ENCODE data around the gene CCRL2. TPM values are rescaled to one million over a fixed set of nuclear protein-coding genes. Genes with fewer than 3 reads are reported as not detected.

CCRL2 gene
- polyA plus RNA-seq, 4 donors: 10.7 to 13.9 (median 12.2) TPM

DNA sequence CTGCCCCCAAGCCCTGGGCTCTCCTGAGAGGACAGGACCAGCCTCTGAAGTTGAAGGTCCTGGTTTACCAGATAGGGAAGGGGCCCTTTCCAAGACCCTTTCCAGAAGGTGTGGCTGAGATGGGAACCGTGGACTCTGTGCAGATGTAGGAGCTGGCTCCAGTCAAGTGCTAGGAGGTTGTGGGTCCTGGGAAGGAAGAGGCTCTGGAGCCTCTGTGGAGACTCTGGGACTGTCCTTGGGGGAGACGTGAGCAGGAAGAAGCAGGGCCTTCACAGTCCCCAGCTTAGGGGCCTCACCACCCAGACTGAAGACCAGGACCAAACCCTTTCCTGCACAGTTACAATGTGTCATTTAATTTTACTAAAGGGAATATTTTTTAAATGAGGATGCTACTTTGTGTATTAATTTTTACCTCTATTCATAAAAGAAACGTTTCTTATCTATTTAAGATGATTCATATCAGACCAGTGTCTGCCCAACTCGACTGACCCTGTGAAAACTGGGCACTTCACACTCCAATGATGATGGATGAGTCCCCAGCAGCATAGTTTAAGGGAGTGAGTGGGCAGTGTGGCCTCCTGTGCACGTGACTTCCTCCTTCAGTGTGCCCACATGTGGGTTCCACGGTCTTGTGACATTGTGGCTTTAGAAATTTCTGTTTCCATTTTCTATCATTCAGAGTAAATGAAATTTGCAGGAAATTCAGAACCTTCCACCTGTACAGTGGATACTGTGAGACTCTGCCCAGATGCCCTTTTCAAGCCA is 11.1 kb upstream of the CCRL2 start:
- H3K9me3 ChIP-seq (ENCODE audit: control insufficient read depth in 2 of 2, insufficient read depth in 1 of 2, low read depth in 1 of 2, low read length in 1 of 2): no peaks in the 10 kb centered on the region
- H3K4me1 ChIP-seq (ENCODE audit: control insufficient read depth in 3 of 3, insufficient read depth in 2 of 3, low read depth in 1 of 3, low read length in 2 of 3): peaks cover 0 to 16% (median 5%) of the 10 kb centered on the region in 3 donors
- WGBS, 3 donors: 53 to 61% (median 61%) methylated on average over 6 of the region's 6 CpGs
- no peak for DNase-seq
- peak overlapping the region in 1 of 3 donors; percentile 25 for H3K27ac ChIP-seq (ENCODE audit: low read depth in 1 of 3, low read length in 2 of 3)
- H3K4me3 ChIP-seq (ENCODE audit: low read depth in 1 of 3, low read length in 3 of 3): no peak overlapping the region
- FAIRE-seq: no peak
- peaks cover 0 to 2% (median 0%) of the 10 kb centered on the region in 3 donors for H3K36me3 ChIP-seq (ENCODE audit: control insufficient read depth in 3 of 3, insufficient read depth in 2 of 3, low read depth in 1 of 3, low read length in 3 of 3)
- no peaks in the 10 kb centered on the region for H3K27me3 ChIP-seq (ENCODE audit: control insufficient read depth in 3 of 3, insufficient read depth in 3 of 3, low read length in 3 of 3)

DNA sequence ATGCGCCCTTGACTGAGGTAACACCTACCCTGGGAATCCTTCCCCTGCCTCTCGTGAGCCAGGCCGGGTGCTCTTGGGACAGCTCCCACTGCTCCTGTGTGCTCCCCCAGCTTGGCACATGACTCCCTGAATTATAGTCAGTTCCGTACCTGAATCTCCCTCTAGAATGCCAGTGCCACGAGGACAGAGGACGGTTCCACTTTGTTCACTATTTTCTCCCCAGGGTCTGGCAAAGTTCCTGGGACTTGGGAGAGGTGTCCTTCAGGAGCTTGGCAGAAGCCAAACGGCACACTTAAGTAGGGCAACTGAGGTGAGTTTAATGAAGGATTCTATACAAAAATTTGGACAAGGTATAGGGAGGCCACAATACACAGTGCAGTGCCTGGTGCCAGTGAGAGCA is 9.9 kb upstream of the CCRL2 start:
- H3K9me3 ChIP-seq (ENCODE audit: control insufficient read depth in 2 of 2, insufficient read depth in 1 of 2, low read depth in 1 of 2, low read length in 1 of 2): no peaks in the 10 kb centered on the region
- H3K4me3 ChIP-seq (ENCODE audit: low read depth in 1 of 3, low read length in 3 of 3): no peak overlapping the region
- no peaks in the 10 kb centered on the region for H3K27me3 ChIP-seq (ENCODE audit: control insufficient read depth in 3 of 3, insufficient read depth in 3 of 3, low read length in 3 of 3)
- DNase-seq (no peak), FAIRE-seq (no peak)
- WGBS, 3 donors: 92 to 95% (median 93%) methylated on average over 7 of the region's 7 CpGs
- H3K27ac ChIP-seq (ENCODE audit: low read depth in 1 of 3, low read length in 2 of 3): no peak overlapping the region
- H3K36me3 ChIP-seq (ENCODE audit: control insufficient read depth in 3 of 3, insufficient read depth in 2 of 3, low read depth in 1 of 3, low read length in 3 of 3): peaks cover 0 to 2% (median 0%) of the 10 kb centered on the region in 3 donors
- H3K4me1 ChIP-seq (ENCODE audit: control insufficient read depth in 3 of 3, insufficient read depth in 2 of 3, low read depth in 1 of 3, low read length in 2 of 3): peaks cover 0 to 16% (median 5%) of the 10 kb centered on the region in 3 donors

DNA sequence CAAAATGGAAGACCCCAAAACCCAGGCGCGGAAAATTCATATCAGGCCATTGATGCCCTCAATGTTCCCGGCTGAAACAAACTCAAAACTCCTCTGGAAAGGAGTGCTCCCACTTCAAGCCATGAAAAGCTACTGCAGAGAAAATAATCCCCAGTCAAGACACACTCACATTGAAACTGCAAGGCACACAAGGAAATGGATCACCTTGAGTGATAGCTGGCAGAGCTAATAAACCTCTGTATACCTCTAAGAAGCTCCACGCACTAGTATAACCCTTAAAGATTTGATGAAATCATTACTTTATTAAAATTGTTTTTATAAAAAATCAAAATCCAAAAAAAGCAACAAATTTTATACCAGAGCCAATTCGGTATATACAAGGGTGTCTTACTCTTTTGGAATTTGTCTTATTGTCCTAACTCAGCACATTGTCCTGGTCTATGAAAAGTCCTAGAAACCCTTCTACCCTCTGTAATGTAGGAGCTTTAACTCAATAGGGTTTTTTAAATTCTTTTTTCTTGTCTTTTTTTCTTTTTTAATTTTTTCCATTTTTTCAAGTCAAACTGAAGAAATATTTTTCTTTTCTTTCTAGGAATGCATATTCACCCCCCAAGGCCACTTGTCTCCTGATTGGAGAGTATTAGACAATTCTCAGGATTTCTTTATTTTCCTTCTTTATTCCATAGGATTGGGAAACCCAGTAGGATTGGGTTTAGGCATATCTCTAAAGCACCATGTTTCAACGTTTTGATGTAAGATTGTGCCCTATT is 8.7 kb upstream of the CCRL2 start:
- Histone ChIP-seq H3K27ac (ENCODE audit: low read depth in 1 of 3, low read length in 2 of 3) (no peak overlapping the region), H3K9me3 (ENCODE audit: control insufficient read depth in 2 of 2, insufficient read depth in 1 of 2, low read depth in 1 of 2, low read length in 1 of 2) (no peaks in the 10 kb centered on the region), H3K4me3 (ENCODE audit: low read depth in 1 of 3, low read length in 3 of 3) (no peak overlapping the region), H3K4me1 (ENCODE audit: control insufficient read depth in 3 of 3, insufficient read depth in 2 of 3, low read depth in 1 of 3, low read length in 2 of 3) (peaks cover 0 to 16% (median 5%) of the 10 kb centered on the region in 3 donors), H3K36me3 (ENCODE audit: control insufficient read depth in 3 of 3, insufficient read depth in 2 of 3, low read depth in 1 of 3, low read length in 3 of 3) (no peaks in the 10 kb centered on the region), H3K27me3 (ENCODE audit: control insufficient read depth in 3 of 3, insufficient read depth in 3 of 3, low read length in 3 of 3) (no peaks in the 10 kb centered on the region)
- DNase-seq (no peak), FAIRE-seq (no peak)
- 92 to 96% (median 95%) methylated on average over 6 of the region's 6 CpGs for WGBS, 3 donors

DNA sequence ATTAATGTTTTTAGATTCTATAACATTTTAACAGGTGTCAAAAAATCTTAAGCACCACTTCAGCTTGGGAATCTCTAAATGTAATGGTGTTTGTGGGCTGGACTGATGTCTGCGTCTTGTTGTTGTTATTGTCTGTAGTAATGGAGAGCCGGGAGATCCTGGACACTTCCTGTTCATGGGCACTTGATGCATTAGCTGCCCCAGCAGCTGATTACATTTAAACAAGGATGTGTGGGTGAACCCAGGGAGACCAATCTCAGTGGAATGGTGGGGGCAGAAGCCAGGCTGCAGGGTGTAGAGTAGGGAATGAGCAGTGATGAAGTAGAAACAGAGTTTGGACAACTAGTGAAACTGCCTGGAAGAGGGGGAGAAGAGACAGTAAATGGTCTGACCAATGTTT is 8.0 kb upstream of the CCRL2 start:
- DNase-seq (no peak), FAIRE-seq (no peak)
- H3K36me3 ChIP-seq (ENCODE audit: control insufficient read depth in 3 of 3, insufficient read depth in 2 of 3, low read depth in 1 of 3, low read length in 3 of 3): no peaks in the 10 kb centered on the region
- WGBS, 3 donors: 77 to 95% (median 92%) methylated on average over 2 of the region's 2 CpGs
- no peaks in the 10 kb centered on the region for H3K27me3 ChIP-seq (ENCODE audit: control insufficient read depth in 3 of 3, insufficient read depth in 3 of 3, low read length in 3 of 3)
- H3K4me1 ChIP-seq (ENCODE audit: control insufficient read depth in 3 of 3, insufficient read depth in 2 of 3, low read depth in 1 of 3, low read length in 2 of 3): peaks cover 0 to 14% (median 5%) of the 10 kb centered on the region in 3 donors
- H3K9me3 ChIP-seq (ENCODE audit: control insufficient read depth in 2 of 2, insufficient read depth in 1 of 2, low read depth in 1 of 2, low read length in 1 of 2): no peaks in the 10 kb centered on the region
- H3K27ac ChIP-seq (ENCODE audit: low read depth in 1 of 3, low read length in 2 of 3): no peak overlapping the region
- no peak overlapping the region for H3K4me3 ChIP-seq (ENCODE audit: low read depth in 1 of 3, low read length in 3 of 3)

DNA sequence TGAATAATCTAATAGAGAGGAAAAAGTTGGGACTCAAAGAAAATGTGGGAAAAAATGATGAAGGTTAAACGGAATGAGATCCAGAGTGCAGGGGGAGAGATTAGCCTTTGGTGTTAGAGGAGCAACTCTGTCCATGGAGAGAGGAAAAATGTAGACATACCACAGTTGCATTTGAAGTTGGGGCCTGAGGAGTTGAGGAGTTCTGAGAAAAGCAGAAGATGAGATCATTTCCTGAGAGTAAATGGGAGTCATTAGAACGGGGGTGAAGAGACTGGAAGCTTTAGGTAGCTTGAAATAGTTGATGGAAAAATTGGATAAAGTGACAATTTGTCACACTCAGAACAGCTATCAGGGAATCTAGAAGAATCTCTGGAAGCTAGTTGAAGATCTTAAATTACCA is 7.5 kb upstream of the CCRL2 start:
- 65 to 83% (median 70%) methylated on average over 2 of the region's 2 CpGs for WGBS, 3 donors
- no peaks in the 10 kb centered on the region for H3K36me3 ChIP-seq (ENCODE audit: control insufficient read depth in 3 of 3, insufficient read depth in 2 of 3, low read depth in 1 of 3, low read length in 3 of 3)
- H3K9me3 ChIP-seq (ENCODE audit: control insufficient read depth in 2 of 2, insufficient read depth in 1 of 2, low read depth in 1 of 2, low read length in 1 of 2): no peaks in the 10 kb centered on the region
- H3K4me3 ChIP-seq (ENCODE audit: low read depth in 1 of 3, low read length in 3 of 3): no peak overlapping the region
- no peaks in the 10 kb centered on the region for H3K27me3 ChIP-seq (ENCODE audit: control insufficient read depth in 3 of 3, insufficient read depth in 3 of 3, low read length in 3 of 3)
- H3K27ac ChIP-seq (ENCODE audit: low read depth in 1 of 3, low read length in 2 of 3): no peak overlapping the region
- FAIRE-seq: no peak
- DNase-seq: no peak
- H3K4me1 ChIP-seq (ENCODE audit: control insufficient read depth in 3 of 3, insufficient read depth in 2 of 3, low read depth in 1 of 3, low read length in 2 of 3): peaks cover 0 to 16% (median 6%) of the 10 kb centered on the region in 3 donors

DNA sequence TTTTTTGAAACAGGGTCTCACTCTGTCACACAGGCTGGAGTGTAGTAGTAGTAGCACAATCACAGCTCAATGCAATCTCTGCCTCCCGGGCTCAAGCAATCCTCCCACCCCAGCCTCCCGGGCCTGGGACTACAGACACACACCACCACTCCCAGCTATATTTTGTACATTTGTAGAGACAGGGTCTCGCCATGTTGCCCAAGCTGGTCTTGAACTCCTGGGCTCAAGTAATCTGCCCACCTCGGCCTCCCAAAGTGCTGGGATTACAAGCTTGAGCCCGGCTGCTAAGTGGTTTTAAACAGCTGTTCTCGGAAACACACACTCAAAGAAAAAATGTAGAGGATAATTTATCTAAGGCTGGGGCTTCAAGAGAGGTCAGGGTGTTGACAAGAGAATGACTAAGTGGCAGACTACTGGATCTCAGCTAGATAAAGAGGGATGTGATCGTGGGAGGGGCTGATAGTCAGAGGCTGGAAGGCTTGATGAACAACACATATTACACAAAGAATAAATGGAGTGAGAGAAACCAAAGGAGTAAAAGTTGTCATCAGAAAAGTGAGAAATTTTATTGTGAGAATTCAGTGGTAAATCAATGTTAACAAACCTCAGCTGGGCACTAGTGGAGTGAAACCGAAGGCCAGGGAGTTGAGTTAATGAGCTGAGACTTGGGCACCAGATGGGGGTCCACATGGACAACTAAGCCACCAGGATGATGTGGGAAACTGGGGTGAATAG is 6.9 kb upstream of the CCRL2 start:
- Histone ChIP-seq H3K36me3 (ENCODE audit: control insufficient read depth in 3 of 3, insufficient read depth in 2 of 3, low read depth in 1 of 3, low read length in 3 of 3) (no peaks in the 10 kb centered on the region), H3K27me3 (ENCODE audit: control insufficient read depth in 3 of 3, insufficient read depth in 3 of 3, low read length in 3 of 3) (no peaks in the 10 kb centered on the region), H3K9me3 (ENCODE audit: control insufficient read depth in 2 of 2, insufficient read depth in 1 of 2, low read depth in 1 of 2, low read length in 1 of 2) (no peaks in the 10 kb centered on the region), H3K27ac (ENCODE audit: low read depth in 1 of 3, low read length in 2 of 3) (no peak overlapping the region), H3K4me3 (ENCODE audit: low read depth in 1 of 3, low read length in 3 of 3) (no peak overlapping the region), H3K4me1 (ENCODE audit: control insufficient read depth in 3 of 3, insufficient read depth in 2 of 3, low read depth in 1 of 3, low read length in 2 of 3) (peaks cover 2 to 20% (median 8%) of the 10 kb centered on the region in 3 donors)
- 76 to 89% (median 79%) methylated on average over 8 of the region's 8 CpGs for WGBS, 3 donors
- DNase-seq: no peak
- FAIRE-seq: no peak

DNA sequence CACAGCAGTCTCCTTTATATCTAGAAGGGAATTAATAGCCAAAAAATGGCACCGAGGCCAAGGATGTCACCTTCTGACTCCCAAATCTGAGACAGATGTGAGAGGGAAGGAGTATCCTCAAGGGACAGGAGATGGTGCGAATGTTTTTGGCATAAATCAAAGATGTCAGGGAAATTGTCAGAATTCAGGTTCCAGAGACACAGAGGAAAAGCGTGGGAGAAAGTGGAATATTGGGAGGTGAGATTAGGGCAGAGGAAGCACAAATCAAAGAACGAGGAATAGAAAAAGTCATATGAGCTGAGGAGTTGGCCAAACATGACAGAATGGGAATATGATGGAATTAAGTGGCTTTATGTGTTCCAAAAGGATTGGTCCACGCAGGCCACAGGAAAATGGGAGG is 6.2 kb upstream of the CCRL2 start:
- Histone ChIP-seq H3K27me3 (ENCODE audit: control insufficient read depth in 3 of 3, insufficient read depth in 3 of 3, low read length in 3 of 3) (no peaks in the 10 kb centered on the region), H3K4me3 (ENCODE audit: low read depth in 1 of 3, low read length in 3 of 3) (no peak overlapping the region), H3K27ac (ENCODE audit: low read depth in 1 of 3, low read length in 2 of 3) (no peak overlapping the region), H3K4me1 (ENCODE audit: control insufficient read depth in 3 of 3, insufficient read depth in 2 of 3, low read depth in 1 of 3, low read length in 2 of 3) (peaks cover 2 to 19% (median 8%) of the 10 kb centered on the region in 3 donors), H3K36me3 (ENCODE audit: control insufficient read depth in 3 of 3, insufficient read depth in 2 of 3, low read depth in 1 of 3, low read length in 3 of 3) (no peaks in the 10 kb centered on the region), H3K9me3 (ENCODE audit: control insufficient read depth in 2 of 2, insufficient read depth in 1 of 2, low read depth in 1 of 2, low read length in 1 of 2) (no peaks in the 10 kb centered on the region)
- 93 to 96% (median 96%) methylated on average over 5 of the region's 5 CpGs for WGBS, 3 donors
- DNase-seq (no peak), FAIRE-seq (no peak)

DNA sequence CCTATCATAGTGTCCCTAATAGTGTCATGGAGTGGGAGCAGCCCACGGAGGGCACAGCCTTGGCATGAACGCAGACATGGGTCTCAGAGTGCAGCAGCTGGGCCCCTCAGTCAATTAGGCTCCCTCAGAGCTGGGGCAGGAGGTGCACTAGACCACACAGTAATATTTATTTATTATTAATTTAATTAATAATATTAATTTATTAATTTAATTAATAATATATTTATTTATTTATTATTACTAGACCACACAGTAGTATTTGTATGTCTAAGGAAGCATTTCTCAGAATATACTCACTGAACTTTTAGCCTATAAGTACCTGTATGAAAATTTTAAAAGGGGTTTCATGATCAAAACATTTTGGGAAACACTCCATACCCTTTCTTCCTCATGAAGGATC is 5.5 kb upstream of the CCRL2 start:
- DNase-seq (no peak), FAIRE-seq (no peak)
- H3K27ac ChIP-seq (ENCODE audit: low read depth in 1 of 3, low read length in 2 of 3): no peak overlapping the region
- no peak overlapping the region for H3K4me3 ChIP-seq (ENCODE audit: low read depth in 1 of 3, low read length in 3 of 3)
- 92 to 94% (median 92%) methylated on average over 2 of the region's 2 CpGs for WGBS, 3 donors
- H3K27me3 ChIP-seq (ENCODE audit: control insufficient read depth in 3 of 3, insufficient read depth in 3 of 3, low read length in 3 of 3): no peaks in the 10 kb centered on the region
- H3K36me3 ChIP-seq (ENCODE audit: control insufficient read depth in 3 of 3, insufficient read depth in 2 of 3, low read depth in 1 of 3, low read length in 3 of 3): no peaks in the 10 kb centered on the region
- H3K9me3 ChIP-seq (ENCODE audit: control insufficient read depth in 2 of 2, insufficient read depth in 1 of 2, low read depth in 1 of 2, low read length in 1 of 2): no peaks in the 10 kb centered on the region
- H3K4me1 ChIP-seq (ENCODE audit: control insufficient read depth in 3 of 3, insufficient read depth in 2 of 3, low read depth in 1 of 3, low read length in 2 of 3): peaks cover 2 to 26% (median 12%) of the 10 kb centered on the region in 3 donors

Data from small intestine (tissue), 7 donors.